Astrocyte of the spinal cord (primary cell): ENCODE data around the gene FAM110C.
A peak's percentile ranks its signal among the peaks of the same experiment; 100 is the strongest.
"Not testable (repeated sequence)": the region's sequence is repeated elsewhere in the genome, so short reads cannot be mapped to it uniquely, and the experiment has no call there.

Experiments
- DNase-seq: peaks from one replicate; pipeline ENCODE4 v3.0.0; 2011; ENCODE audit warnings: low read depth, low spot score
- H3K4me3 ChIP-seq: 2 replicates; pipeline ENCODE4 v1.5.1; 2011; ENCODE audit warnings: low read depth, mild to moderate bottlenecking, low read length, moderate library complexity
- in situ Hi-C: cut with HindIII; loops from 2 replicates; pipeline ENCODE4 v1.10.0; 2017; ENCODE audit warnings: low sequenced_read_pairs
- TF ChIP-seq, protein P1 (sequence below): IDR thresholded peaks from 2 replicates; pipeline ENCODE4 v1.5.1; 2012; ENCODE audit warnings: low read depth, mild to moderate bottlenecking, low read length, inconsistent platforms

The FAM110C gene

DNA sequence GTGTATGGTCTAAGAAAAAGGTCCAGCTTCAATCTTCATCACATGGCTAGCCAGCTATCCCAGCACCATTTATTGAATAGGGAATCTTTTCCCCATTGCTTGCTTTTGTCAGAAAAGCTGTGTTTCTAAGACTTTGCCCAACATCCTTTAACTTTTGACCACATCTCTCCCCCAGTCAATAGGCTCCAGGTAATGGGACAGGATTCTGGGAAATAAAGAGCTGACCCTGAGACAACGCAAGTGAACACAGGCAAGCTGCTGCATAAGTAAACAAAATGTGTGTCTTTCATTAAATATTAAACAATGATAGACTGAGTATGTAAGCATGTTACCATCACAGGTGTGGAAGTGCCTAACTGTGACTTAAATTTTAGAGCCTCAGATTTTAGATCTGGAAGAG is 23.0 kb downstream of the FAM110C start:
- TF ChIP-seq, protein P1, sequence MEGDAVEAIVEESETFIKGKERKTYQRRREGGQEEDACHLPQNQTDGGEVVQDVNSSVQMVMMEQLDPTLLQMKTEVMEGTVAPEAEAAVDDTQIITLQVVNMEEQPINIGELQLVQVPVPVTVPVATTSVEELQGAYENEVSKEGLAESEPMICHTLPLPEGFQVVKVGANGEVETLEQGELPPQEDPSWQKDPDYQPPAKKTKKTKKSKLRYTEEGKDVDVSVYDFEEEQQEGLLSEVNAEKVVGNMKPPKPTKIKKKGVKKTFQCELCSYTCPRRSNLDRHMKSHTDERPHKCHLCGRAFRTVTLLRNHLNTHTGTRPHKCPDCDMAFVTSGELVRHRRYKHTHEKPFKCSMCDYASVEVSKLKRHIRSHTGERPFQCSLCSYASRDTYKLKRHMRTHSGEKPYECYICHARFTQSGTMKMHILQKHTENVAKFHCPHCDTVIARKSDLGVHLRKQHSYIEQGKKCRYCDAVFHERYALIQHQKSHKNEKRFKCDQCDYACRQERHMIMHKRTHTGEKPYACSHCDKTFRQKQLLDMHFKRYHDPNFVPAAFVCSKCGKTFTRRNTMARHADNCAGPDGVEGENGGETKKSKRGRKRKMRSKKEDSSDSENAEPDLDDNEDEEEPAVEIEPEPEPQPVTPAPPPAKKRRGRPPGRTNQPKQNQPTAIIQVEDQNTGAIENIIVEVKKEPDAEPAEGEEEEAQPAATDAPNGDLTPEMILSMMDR: no peak
- in situ Hi-C loops: no loop called here
- no peak overlapping the region for H3K4me3 ChIP-seq
- DNase-seq: no peak

- in situ Hi-C loops, DNase-seq, H3K4me3 ChIP-seq: not testable (repeated sequence)
Measured at GRCh38 chr2:22244-22643, 24.1 kb downstream of the FAM110C start.

GRCh38 chr2:20259-20658 is 26.0 kb downstream of the FAM110C start:
- in situ Hi-C loops, H3K4me3 ChIP-seq, DNase-seq: not testable (repeated sequence)

- DNase-seq: no peak
- TF ChIP-seq, protein P1: no peak
- in situ Hi-C loops: no loop called here
- H3K4me3 ChIP-seq: no peak overlapping the region
Measured at GRCh38 chr2:19505-19904, 26.8 kb downstream of the FAM110C start.

DNA sequence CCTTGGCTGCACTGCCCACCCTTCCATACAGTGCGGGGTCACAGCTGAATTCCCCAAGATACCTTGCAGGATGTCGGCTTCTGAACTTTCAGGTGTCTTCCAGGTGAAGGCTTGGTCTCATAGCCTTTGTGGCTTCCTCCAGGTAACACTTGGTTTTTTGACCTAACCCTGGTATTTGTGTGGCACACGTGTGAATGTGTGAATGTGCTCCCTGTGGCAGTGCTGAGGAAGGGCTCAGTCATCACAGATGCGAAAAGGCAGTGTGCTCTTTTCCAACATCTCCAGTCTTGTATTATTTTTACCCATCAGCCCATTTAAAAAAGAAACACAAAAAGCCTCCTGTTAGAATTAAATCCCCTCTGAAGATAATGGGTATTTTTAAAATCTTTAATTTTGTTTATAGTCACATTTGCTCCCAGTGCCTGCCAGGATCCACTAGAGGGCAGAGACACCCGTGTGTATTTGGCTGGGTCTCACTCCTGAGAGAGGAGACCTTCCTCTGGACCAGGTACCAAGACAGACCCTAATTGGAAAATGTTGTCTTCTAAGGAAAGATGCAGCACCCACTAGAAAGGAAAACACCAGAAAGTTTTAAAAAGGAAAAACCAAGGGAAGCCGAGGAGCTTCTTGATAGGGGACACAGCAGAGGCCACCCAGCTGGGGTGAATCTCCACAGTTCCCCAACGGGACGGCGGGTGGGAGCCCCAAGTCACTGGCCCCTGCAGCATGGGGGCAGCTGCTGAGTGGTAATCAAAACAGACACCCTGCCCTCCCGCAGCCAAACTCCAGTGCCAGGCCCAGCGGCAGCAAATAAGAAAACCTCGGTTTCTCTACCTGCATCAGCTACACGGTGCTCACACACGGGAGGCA is 27.7 kb downstream of the FAM110C start:
- in situ Hi-C loops: no loop called here
- no peak overlapping the region for H3K4me3 ChIP-seq
- TF ChIP-seq, protein P1: peak; percentile 42
- no peak for DNase-seq

- H3K4me3 ChIP-seq, DNase-seq, in situ Hi-C loops: not testable (repeated sequence)
Measured at GRCh38 chr2:15916-16315, 30.4 kb downstream of the FAM110C start.

GRCh38 chr2:11248-11941 is 34.9 kb downstream of the FAM110C start:
- DNase-seq: peak; percentile 55
- peak overlapping the region; percentile 21 for H3K4me3 ChIP-seq
- in situ Hi-C loops: no loop called here
- TF ChIP-seq, protein P1: peak; percentile 69

GRCh38 chr2:10222-10875 is 36.0 kb downstream of the FAM110C start:
- TF ChIP-seq, protein P1: no peak
- peak; percentile 3 for DNase-seq
- in situ Hi-C loops: no loop called here
- no peak overlapping the region for H3K4me3 ChIP-seq
